Calu3 (cell line): ENCODE results near the gene ZNF3. TPM values are rescaled to one million over a fixed set of nuclear protein-coding genes. Genes with fewer than 3 reads are reported as not detected.
A peak's percentile ranks its signal among the peaks of the same experiment; 100 is the strongest.

Experiments used
- BruUV-seq: library from RNA; stranded (reverse); fragments of 400-500 nt; replicated peaks from 2 replicates; lab custom pipeline; 2021; lab: Mats Ljungman, UMichigan
- CTCF ChIA-PET: fragments of 300-600 bp; sonication (Branson Sonifier 250); formaldehyde crosslinking; loops from one replicate; lab custom pipeline; 2022; ENCODE audit warnings: antibody characterized with exemption; lab: Charles Lee
- DNase-seq: peaks from one replicate; pipeline ENCODE4 v3.0.0; 2022
- H3K27ac Mint-ChIP-seq: one replicate; pipeline ENCODE4 v1.8.0; 2022; ENCODE audit warnings: mixed read lengths; ENCODE audit not compliant: unreplicated experiment
- H3K27me3 Mint-ChIP-seq: one replicate; pipeline ENCODE4 v1.8.0; 2022; ENCODE audit warnings: mixed read lengths; ENCODE audit not compliant: unreplicated experiment
- H3K36me3 Mint-ChIP-seq: one replicate; pipeline ENCODE4 v1.8.0; 2022; ENCODE audit warnings: mild to moderate bottlenecking, moderate library complexity, mixed read lengths; ENCODE audit not compliant: insufficient read depth, unreplicated experiment
- H3K4me1 Mint-ChIP-seq: one replicate; pipeline ENCODE4 v1.8.0; 2022; ENCODE audit warnings: mild to moderate bottlenecking, low read depth, mixed read lengths; ENCODE audit not compliant: unreplicated experiment
- H3K4me3 Mint-ChIP-seq: one replicate; pipeline ENCODE4 v1.8.0; 2022; ENCODE audit warnings: mild to moderate bottlenecking, low read depth, moderate library complexity, mixed read lengths; ENCODE audit not compliant: unreplicated experiment
- H3K9me3 Mint-ChIP-seq: one replicate; pipeline ENCODE4 v1.8.0; 2022; ENCODE audit warnings: low read depth, mixed read lengths; ENCODE audit not compliant: unreplicated experiment
- CTCF ChIP-seq: fragments of 200-600 bp; IDR thresholded peaks from one replicate; pipeline ENCODE4 v1.8.0; 2022; ENCODE audit warnings: antibody characterized with exemption; ENCODE audit not compliant: unreplicated experiment
- intact Hi-C: fragments of 100-400 bp; cut with micrococcal nuclease; formaldehyde crosslinking; loops from one replicate; pipeline ENCODE4 v1.10.0; 2022; ENCODE audit not compliant: unreplicated experiment
- total RNA-seq: library from RNA; stranded (reverse); gene quantifications from 2 replicates; pipeline ENCODE4 v1.2.3, GENCODE V29; 2022

The ZNF3 gene
- total RNA-seq, 1 experiment from 2014 or later = 26.7 TPM

DNA sequence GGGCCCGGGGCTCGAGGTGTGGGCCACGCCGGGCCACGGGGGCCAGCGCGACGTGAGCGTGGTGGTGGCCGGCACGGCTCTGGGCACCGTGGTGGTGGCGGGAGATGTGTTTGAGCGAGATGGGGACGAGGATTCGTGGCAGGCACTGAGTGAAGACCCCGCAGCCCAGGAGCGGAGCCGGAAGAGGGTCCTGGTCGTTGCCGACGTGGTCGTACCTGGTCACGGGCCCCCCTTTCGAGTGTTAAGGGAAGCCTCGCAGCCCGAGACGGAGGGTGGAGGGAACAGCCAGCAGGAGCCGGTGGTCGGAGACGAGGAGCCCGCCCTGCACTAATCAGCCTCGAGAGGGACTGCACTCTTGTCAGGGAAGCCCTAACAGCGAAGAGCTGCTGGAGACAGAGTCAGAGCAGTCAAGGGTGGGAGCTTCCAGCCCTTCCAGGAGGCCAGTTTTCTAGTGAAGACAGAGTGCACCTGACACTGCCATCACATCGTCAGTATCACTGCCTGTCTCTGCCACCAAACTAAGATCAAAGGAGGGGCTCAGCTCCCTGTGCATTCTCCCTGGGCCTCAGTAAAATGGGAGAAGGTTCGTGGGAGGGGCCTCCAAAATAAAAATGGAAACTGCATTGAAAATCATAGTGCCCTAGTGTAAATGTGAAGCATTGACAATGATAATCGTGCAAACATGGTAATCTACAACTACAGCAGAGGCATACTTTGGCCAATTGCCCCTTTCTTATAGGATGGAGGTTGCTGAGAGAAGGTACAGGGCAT lies 46.5 kb upstream of the ZNF3 start:
- H3K36me3 Mint-ChIP-seq = peaks cover 31% of the 10 kb centered on the region
- peaks cover 13% of the 10 kb centered on the region for H3K4me1 Mint-ChIP-seq
- no TSS peak for BruUV-seq
- intact Hi-C loops = no loop called here
- no peak overlapping the region for H3K27ac Mint-ChIP-seq
- DNase-seq = no peak
- no peaks in the 10 kb centered on the region for H3K9me3 Mint-ChIP-seq
- peak overlapping the region; percentile 88 for H3K4me3 Mint-ChIP-seq
- no peak for TF ChIP-seq CTCF
- H3K27me3 Mint-ChIP-seq = no peaks in the 10 kb centered on the region
- CTCF ChIA-PET = interaction anchor here (0.6 kb wide), 1 partner anchor 49 kb away, joined by 3 read pairs; the partner anchor contains the start of gene GPC2

- H3K27me3 Mint-ChIP-seq = no peaks in the 10 kb centered on the region
Observed at GRCh38 chr7:100126931-100127865, 45.7 kb upstream of the ZNF3 start, which contains the start of gene MBLAC1. TSS of gene MBLAC1 (plus strand) at chr7:100126967. CDS start at chr7:100127396, 429 bp downstream.

GRCh38 chr7:100126239-100126930 lies 44.9 kb upstream of the ZNF3 start:
- peaks cover 31% of the 10 kb centered on the region for H3K36me3 Mint-ChIP-seq
- DNase-seq = no peak
- peaks cover 6% of the 10 kb centered on the region for H3K4me1 Mint-ChIP-seq
- H3K4me3 Mint-ChIP-seq = peak overlapping the region; percentile 88
- peak overlapping the region; percentile 93 for H3K27ac Mint-ChIP-seq
- BruUV-seq = TSS peak; percentile 75
- CTCF ChIA-PET = no interaction called here
- H3K27me3 Mint-ChIP-seq = no peaks in the 10 kb centered on the region
- no peak for TF ChIP-seq CTCF
- H3K9me3 Mint-ChIP-seq = no peaks in the 10 kb centered on the region
- intact Hi-C loops = no loop called here

More at GRCh38 chr7:100126931-100127865, 45.7 kb upstream of the ZNF3 start, which contains the start of gene MBLAC1:
- DNase-seq = peak; percentile 83
- Mint-ChIP-seq H3K4me3 (peak within 1 kb of the TSS; percentile 88), H3K36me3 (peaks cover 31% of the 10 kb centered on the region), H3K9me3 (no peaks in the 10 kb centered on the region), H3K27ac (peak within 1 kb of the TSS; percentile 93), H3K4me1 (peaks cover 13% of the 10 kb centered on the region)
- TF ChIP-seq CTCF = no peak
- CTCF ChIA-PET = no interaction called here
- BruUV-seq = no TSS peak
- intact Hi-C loops = no loop called here
